ENCODE results near the gene FKBP15. TPM values are rescaled to one million over a fixed set of nuclear protein-coding genes. Genes with fewer than 3 reads are reported as not detected.

FKBP15 gene
- total RNA-seq, result 16.8 TPM
- polyA plus RNA-seq (ENCODE audit: insufficient read depth in 1 of 8, insufficient read length in 8 of 8, low replicate concordance in 1 of 8), result 10 to 100 TPM; 16.9 to 24.2 (median 20.3) TPM
- long read RNA-seq, donor 1, result 0 reads
- long read RNA-seq, donor 2, result 0 reads
- long read RNA-seq, donor 3, partial matches to known transcripts, result 0 of 2 reads
- long read RNA-seq, donor 3, other reads (novel, unspliced or antisense), result 0 of 2 reads
- long read RNA-seq, donor 4, partial matches to known transcripts, result 8 of 12 reads
- long read RNA-seq, donor 4, other reads (novel, unspliced or antisense), result 0 of 12 reads
- long read RNA-seq, donor 5, partial matches to known transcripts, result 17 of 18 reads
- long read RNA-seq, donor 5, other reads (novel, unspliced or antisense), result 0 of 18 reads
- long read RNA-seq, donor 6, partial matches to known transcripts, result 0 of 2 reads
- long read RNA-seq, donor 6, other reads (novel, unspliced or antisense), result 0 of 2 reads
- long read RNA-seq, donor 7, partial matches to known transcripts, result 0 of 3 reads
- long read RNA-seq, donor 7, other reads (novel, unspliced or antisense), result 0 of 3 reads
- long read RNA-seq, donor 8, partial matches to known transcripts, result 29 of 29 reads
- long read RNA-seq, donor 8, other reads (novel, unspliced or antisense), result 0 of 29 reads
- long read RNA-seq, donor 9, partial matches to known transcripts, result 0 of 1 reads
- long read RNA-seq, donor 9, other reads (novel, unspliced or antisense), result 0 of 1 reads
- long read RNA-seq, donor 10, partial matches to known transcripts, result 0 of 3 reads
- long read RNA-seq, donor 10, other reads (novel, unspliced or antisense), result 0 of 3 reads
- long read RNA-seq, donor 11, partial matches to known transcripts, result 0 of 2 reads
- long read RNA-seq, donor 11, other reads (novel, unspliced or antisense), result 0 of 2 reads

- DNase-seq, result peak; percentile 100
- WGBS (ENCODE audit: insufficient coverage), result under 1% methylated on average over 57 of the region's 65 CpGs
- Histone ChIP-seq H3K27ac (ENCODE audit: low read length) (peak within 1 kb of the TSS; percentile 93), H3K4me1 (ENCODE audit: control insufficient read depth, insufficient read depth, low read length) (peaks cover 18% of the 10 kb centered on the region), H3K27me3 (ENCODE audit: control insufficient read depth, insufficient read depth, low read length) (no peaks in the 10 kb centered on the region), H3K9me3 (replicated peaks; ENCODE audit: control insufficient read depth, low read depth, low read length) (no peaks in the 10 kb centered on the region), H3K4me3 (ENCODE audit: low read length) (peak within 1 kb of the TSS; percentile 95), H3K36me3 (ENCODE audit: control insufficient read depth, insufficient read depth, low read length) (no peaks in the 10 kb centered on the region)
Observed at GRCh38 chr9:113221003-113221799, at the start of gene FKBP15, which contains the start of gene SLC31A1. Gene FKBP15 (minus strand): TSS chr9:113221277. CDS start chr9:113221243, 34 bp downstream. Gene SLC31A1 (plus strand): TSS chr9:113221544. CDS start chr9:113256149, 34,605 bp downstream.

GRCh38 chr9:113269871-113270270 is 48.8 kb upstream of the FKBP15 start:
- Histone ChIP-seq H3K9me3 (replicated peaks; ENCODE audit: control insufficient read depth, low read depth, low read length) (no peaks in the 10 kb centered on the region), H3K4me3 (ENCODE audit: low read length) (no peak overlapping the region), H3K4me1 (ENCODE audit: control insufficient read depth, insufficient read depth, low read length) (peaks cover 3% of the 10 kb centered on the region), H3K27ac (ENCODE audit: low read length) (no peak overlapping the region), H3K36me3 (ENCODE audit: control insufficient read depth, insufficient read depth, low read length) (peaks cover 38% of the 10 kb centered on the region), H3K27me3 (ENCODE audit: control insufficient read depth, insufficient read depth, low read length) (no peaks in the 10 kb centered on the region)
- no peak for DNase-seq
- WGBS (ENCODE audit: insufficient coverage), result no CpG with 5 or more reads among the region's 2 CpGs

GRCh38 chr9:113269355-113269754 is 48.3 kb upstream of the FKBP15 start:
- Histone ChIP-seq H3K4me3 (ENCODE audit: low read length) (no peak overlapping the region), H3K27me3 (ENCODE audit: control insufficient read depth, insufficient read depth, low read length) (no peaks in the 10 kb centered on the region), H3K27ac (ENCODE audit: low read length) (no peak overlapping the region), H3K36me3 (ENCODE audit: control insufficient read depth, insufficient read depth, low read length) (peaks cover 38% of the 10 kb centered on the region), H3K9me3 (replicated peaks; ENCODE audit: control insufficient read depth, low read depth, low read length) (no peaks in the 10 kb centered on the region), H3K4me1 (ENCODE audit: control insufficient read depth, insufficient read depth, low read length) (no peaks in the 10 kb centered on the region)
- DNase-seq, result no peak
- no CpG with 5 or more reads among the region's 2 CpGs for WGBS (ENCODE audit: insufficient coverage)

GRCh38 chr9:113267911-113268566 is 47.0 kb upstream of the FKBP15 start:
- no peak for DNase-seq
- no peaks in the 10 kb centered on the region for H3K9me3 ChIP-seq (replicated peaks; ENCODE audit: control insufficient read depth, low read depth, low read length)
- H3K4me3 ChIP-seq (ENCODE audit: low read length), result no peak overlapping the region
- H3K27ac ChIP-seq (ENCODE audit: low read length), result no peak overlapping the region
- 100% methylated on average over 4 of the region's 4 CpGs for WGBS (ENCODE audit: insufficient coverage)
- peaks cover 38% of the 10 kb centered on the region for H3K36me3 ChIP-seq (ENCODE audit: control insufficient read depth, insufficient read depth, low read length)
- H3K4me1 ChIP-seq (ENCODE audit: control insufficient read depth, insufficient read depth, low read length), result no peaks in the 10 kb centered on the region
- no peaks in the 10 kb centered on the region for H3K27me3 ChIP-seq (ENCODE audit: control insufficient read depth, insufficient read depth, low read length)

- no peak overlapping the region for H3K27ac ChIP-seq (ENCODE audit: low read length)
- H3K9me3 ChIP-seq (replicated peaks; ENCODE audit: control insufficient read depth, low read depth, low read length), result no peaks in the 10 kb centered on the region
- no peak overlapping the region for H3K4me3 ChIP-seq (ENCODE audit: low read length)
- 100% methylated on average over 1 of the region's 3 CpGs for WGBS (ENCODE audit: insufficient coverage)
- no peak for DNase-seq
- H3K4me1 ChIP-seq (ENCODE audit: control insufficient read depth, insufficient read depth, low read length), result no peaks in the 10 kb centered on the region
- peaks cover 32% of the 10 kb centered on the region for H3K36me3 ChIP-seq (ENCODE audit: control insufficient read depth, insufficient read depth, low read length)
- H3K27me3 ChIP-seq (ENCODE audit: control insufficient read depth, insufficient read depth, low read length), result no peaks in the 10 kb centered on the region
Observed at GRCh38 chr9:113266174-113266573, 45.1 kb upstream of the FKBP15 start.

GRCh38 chr9:113261917-113262671 is 41.0 kb upstream of the FKBP15 start:
- Histone ChIP-seq H3K9me3 (replicated peaks; ENCODE audit: control insufficient read depth, low read depth, low read length) (no peaks in the 10 kb centered on the region), H3K27me3 (ENCODE audit: control insufficient read depth, insufficient read depth, low read length) (no peaks in the 10 kb centered on the region), H3K36me3 (ENCODE audit: control insufficient read depth, insufficient read depth, low read length) (peaks cover 36% of the 10 kb centered on the region), H3K4me3 (ENCODE audit: low read length) (no peak overlapping the region), H3K4me1 (ENCODE audit: control insufficient read depth, insufficient read depth, low read length) (no peaks in the 10 kb centered on the region), H3K27ac (ENCODE audit: low read length) (no peak overlapping the region)
- no peak for DNase-seq
- WGBS (ENCODE audit: insufficient coverage), result no CpG with 5 or more reads among the region's 1 CpG

GRCh38 chr9:113258282-113258681 is 37.2 kb upstream of the FKBP15 start:
- no CpG with 5 or more reads among the region's 1 CpG for WGBS (ENCODE audit: insufficient coverage)
- Histone ChIP-seq H3K4me3 (ENCODE audit: low read length) (no peak overlapping the region), H3K36me3 (ENCODE audit: control insufficient read depth, insufficient read depth, low read length) (peaks cover 32% of the 10 kb centered on the region), H3K27ac (ENCODE audit: low read length) (no peak overlapping the region), H3K27me3 (ENCODE audit: control insufficient read depth, insufficient read depth, low read length) (no peaks in the 10 kb centered on the region), H3K4me1 (ENCODE audit: control insufficient read depth, insufficient read depth, low read length) (no peaks in the 10 kb centered on the region), H3K9me3 (replicated peaks; ENCODE audit: control insufficient read depth, low read depth, low read length) (no peaks in the 10 kb centered on the region)
- DNase-seq, result no peak

- H3K27me3 ChIP-seq (ENCODE audit: control insufficient read depth, insufficient read depth, low read length), result no peaks in the 10 kb centered on the region
- no peaks in the 10 kb centered on the region for H3K4me1 ChIP-seq (ENCODE audit: control insufficient read depth, insufficient read depth, low read length)
- H3K27ac ChIP-seq (ENCODE audit: low read length), result no peak overlapping the region
- no peaks in the 10 kb centered on the region for H3K9me3 ChIP-seq (replicated peaks; ENCODE audit: control insufficient read depth, low read depth, low read length)
- DNase-seq, result no peak
- H3K4me3 ChIP-seq (ENCODE audit: low read length), result no peak overlapping the region
- peaks cover 31% of the 10 kb centered on the region for H3K36me3 ChIP-seq (ENCODE audit: control insufficient read depth, insufficient read depth, low read length)
- no CpG with 5 or more reads among the region's 3 CpGs for WGBS (ENCODE audit: insufficient coverage)
Observed at GRCh38 chr9:113257863-113258262, 36.8 kb upstream of the FKBP15 start.

- Histone ChIP-seq H3K9me3 (replicated peaks; ENCODE audit: control insufficient read depth, low read depth, low read length) (peaks cover 3% of the 10 kb centered on the region), H3K27ac (ENCODE audit: low read length) (no peak overlapping the region), H3K4me1 (ENCODE audit: control insufficient read depth, insufficient read depth, low read length) (no peaks in the 10 kb centered on the region), H3K36me3 (ENCODE audit: control insufficient read depth, insufficient read depth, low read length) (peaks cover 21% of the 10 kb centered on the region), H3K4me3 (ENCODE audit: low read length) (no peak overlapping the region), H3K27me3 (ENCODE audit: control insufficient read depth, insufficient read depth, low read length) (no peaks in the 10 kb centered on the region)
- 97% methylated on average over 4 of the region's 6 CpGs for WGBS (ENCODE audit: insufficient coverage)
- DNase-seq, result no peak
Observed at GRCh38 chr9:113255438-113255837, 34.4 kb upstream of the FKBP15 start.

Measured in muscle of leg (tissue), 16 donors.